Stimulated activated CD8-positive, alpha-beta memory T cell treated with anti-CD3 and anti-CD28 coated beads, Interleukin-2, amount 100 ng/mL, for 48 hours (primary cell): ENCODE data around the gene IQGAP3.

Source experiments
- DNase-seq, 2 donors: peaks; one replicate each; pipeline ENCODE4 v3.0.0-alpha.2; 2020; ENCODE audit warnings: low read depth in 2 of 2

IQGAP3 gene

GRCh38 chr1:156544592-156545102 lies 27.7 kb downstream of the IQGAP3 start:
- DNase-seq = no peak

GRCh38 chr1:156543066-156543465 lies 29.3 kb downstream of the IQGAP3 start:
- no peak for DNase-seq

DNA sequence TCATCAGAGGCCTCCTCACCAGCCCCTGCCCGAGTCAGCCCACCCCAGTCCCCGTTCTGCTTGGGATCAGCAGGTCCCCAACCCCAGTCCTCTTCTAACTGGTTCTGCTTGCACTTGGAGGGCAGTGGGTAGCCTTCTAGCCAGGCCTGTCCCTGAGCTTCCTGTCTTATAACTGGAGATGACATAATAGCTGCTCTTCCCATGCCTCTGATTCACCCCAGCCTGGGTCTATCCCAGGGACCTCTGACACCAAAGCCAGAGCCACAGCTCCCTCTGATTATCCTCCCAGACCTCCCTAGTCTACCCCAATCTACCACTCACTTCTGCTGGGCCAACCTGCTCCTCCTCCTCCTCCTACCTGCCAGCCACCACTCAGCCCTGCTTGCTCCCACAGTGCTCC lies 31.4 kb downstream of the IQGAP3 start:
- DNase-seq = no peak

DNA sequence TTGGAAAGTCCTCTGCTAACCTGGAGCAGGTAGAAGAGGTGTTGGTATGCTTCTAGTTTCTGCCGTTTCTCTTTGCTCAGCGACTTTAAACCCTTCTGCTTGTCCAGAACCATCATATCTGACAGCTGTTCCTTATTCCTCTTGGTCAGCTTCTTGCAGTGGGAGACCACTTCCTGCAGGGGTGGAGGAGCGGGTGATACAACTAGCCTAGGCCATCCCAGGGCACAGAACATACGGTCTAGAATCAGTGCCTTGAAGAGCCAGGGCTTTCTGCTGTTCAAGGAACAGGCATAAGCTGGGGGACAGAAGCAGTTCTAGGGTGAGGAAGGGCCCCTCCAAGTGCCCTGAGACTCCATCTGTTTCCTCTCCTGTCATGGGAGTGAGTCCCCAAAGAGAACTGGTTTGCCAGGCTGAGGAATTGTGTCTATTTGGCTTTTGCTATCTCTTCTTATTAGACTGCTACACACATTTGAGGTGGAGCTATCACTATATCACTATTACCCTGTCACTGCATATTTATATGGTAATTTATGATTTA lies 32.5 kb downstream of the IQGAP3 start:
- DNase-seq = no peak

- no peak for DNase-seq
Measured at GRCh38 chr1:156538711-156539440, 33.5 kb downstream of the IQGAP3 start.

- no peak for DNase-seq
Measured at GRCh38 chr1:156537027-156537426, 35.3 kb downstream of the IQGAP3 start.

DNA sequence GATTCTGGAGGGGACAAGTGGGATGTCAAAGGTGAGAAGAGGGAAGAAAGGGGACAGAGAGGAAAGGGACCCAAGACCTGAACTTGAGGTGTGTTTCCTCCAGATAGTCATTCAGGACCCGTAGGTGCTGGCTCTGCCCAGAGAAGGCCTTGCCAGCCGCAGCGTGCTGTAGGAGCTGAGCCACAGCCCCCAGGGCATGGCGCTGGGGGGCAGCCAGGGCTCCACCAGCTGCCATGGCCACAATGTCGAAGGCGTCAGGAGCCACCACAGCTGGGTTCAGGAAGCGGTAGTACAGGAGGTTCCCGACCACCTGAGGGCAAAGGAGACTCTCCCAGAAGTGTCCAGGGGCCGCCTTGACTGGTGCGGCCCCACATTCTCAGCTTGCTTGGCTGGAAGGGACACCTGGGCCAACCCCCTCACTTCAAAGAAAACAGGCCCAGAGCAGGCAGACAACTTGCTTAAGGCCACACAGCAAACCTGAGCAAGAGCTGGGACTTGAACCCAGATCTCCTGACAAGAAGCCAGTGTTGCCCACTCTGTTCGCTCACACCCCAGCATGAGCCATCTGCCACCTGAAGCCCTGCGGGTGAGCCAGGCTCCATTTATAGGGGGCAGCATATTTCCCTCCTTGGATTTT lies 37.8 kb downstream of the IQGAP3 start:
- no peak for DNase-seq

DNA sequence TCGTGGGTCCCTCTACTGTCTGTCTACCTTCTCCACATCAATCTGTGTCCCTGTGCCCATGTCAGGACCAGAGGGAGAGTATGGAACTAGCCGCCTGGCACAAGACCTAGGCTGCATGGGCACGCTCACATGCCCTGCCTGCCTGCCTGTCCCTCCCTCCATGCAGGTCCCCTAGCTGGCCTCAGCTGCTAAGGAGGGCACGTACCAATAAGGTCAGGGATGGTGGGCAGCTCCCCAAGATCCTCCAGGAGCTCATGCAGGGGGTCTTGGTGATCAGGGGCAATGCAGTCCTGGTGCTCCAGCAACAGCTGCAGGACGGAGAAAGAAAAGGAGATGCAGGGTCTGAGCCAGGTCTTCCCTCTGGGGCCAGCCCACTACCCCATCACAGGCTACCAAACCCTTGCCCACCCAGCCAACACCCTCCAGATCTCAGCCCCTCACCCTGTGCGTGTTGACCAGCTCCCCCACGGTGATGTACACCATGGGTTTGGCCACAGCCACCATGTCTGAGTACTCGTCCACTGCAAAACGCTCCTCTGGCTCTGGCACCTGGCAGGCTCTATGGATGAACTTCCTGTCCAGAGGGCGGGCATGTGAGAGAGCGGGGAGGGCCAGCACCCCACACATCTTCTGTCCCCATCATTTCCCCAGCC lies 38.7 kb downstream of the IQGAP3 start:
- no peak for DNase-seq

DNA sequence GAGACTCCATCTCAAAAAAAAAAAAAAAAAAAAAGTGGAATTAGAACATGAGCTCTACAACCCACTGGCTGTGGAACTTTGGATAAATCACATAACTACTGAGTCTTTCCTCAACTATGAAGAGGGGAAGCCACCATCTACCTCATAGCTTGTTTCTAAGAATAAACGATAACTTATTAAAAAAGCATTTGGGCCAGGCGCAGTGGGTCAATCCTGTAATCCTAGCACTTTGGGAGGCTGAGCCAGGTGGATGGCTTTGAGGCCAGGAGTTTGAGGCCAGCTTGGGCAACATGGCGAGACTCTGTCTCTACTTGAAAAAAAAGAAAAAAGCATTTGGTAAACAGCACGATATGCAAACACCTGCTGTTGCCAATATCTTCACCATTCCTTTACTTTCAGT lies 40.0 kb downstream of the IQGAP3 start:
- DNase-seq = no peak

DNA sequence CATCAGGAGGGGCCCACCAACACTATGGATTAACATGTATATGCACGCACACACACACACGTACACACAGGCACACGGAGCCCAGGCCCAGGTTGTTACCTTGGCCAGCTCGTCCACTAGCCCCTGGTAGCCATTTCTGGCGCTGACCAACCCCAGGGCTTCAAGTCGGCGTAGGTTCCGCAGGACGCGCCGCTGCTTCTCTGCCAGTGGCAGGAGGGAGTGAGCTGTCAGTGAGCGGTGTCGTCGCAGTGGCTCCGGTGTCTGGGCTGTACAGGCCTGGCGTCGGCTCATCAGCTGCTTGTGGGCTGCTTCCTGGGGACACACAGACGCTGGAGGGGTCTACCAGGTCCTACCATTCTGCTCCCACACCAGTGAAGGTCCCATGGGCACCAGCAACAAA lies 42.4 kb downstream of the IQGAP3 start:
- DNase-seq = no peak

DNA sequence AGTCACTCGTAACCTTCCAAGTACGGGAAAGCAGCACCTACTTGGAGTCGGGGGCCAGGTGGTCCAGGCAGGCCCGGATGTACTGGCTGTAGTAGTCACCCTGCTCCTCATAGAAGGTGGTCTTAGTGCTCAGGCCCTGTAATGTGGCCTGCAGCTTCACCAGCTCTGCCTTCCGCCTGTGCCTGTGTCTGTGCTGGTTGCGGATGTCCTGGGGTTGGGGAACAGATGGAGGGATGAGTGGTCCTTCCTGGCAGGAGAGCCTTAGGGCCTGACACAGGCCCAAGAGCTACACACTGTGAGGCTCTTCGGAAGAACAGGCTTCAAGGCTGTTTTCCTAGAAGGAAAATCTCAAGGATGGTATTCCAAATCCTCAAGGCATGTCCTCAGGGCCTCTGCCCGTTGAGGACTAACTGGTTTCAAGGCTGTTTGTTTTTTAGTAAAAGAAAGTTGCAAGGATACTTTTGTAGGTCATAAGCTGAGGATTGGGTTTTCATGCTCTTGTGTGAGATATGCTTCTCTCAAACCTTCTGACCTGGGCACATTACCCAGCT lies 43.4 kb downstream of the IQGAP3 start:
- DNase-seq = no peak

DNA sequence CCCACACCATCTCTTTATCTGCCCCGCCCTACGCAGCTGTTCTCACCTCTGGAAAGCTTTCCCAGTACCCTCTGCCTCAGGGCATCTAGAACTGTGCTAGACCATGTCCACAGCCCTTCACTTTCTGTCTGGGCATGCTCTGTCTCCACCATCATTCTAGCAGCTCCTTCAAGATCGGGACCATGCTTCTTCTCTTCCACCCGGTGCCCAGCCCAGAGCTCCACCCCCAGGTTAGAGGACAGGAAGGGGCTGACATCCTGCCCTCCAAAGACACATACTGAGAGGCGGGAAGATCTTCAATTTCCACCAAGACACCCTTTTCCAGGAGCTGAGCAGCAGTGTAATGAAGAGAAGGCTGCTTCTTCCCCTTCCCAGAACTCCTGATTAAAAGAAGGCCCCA lies 44.1 kb downstream of the IQGAP3 start:
- no peak for DNase-seq

GRCh38 chr1:156527584-156527983 lies 44.8 kb downstream of the IQGAP3 start:
- no peak for DNase-seq

- DNase-seq = no peak
Measured at GRCh38 chr1:156525856-156526489, 46.4 kb downstream of the IQGAP3 start.

DNA sequence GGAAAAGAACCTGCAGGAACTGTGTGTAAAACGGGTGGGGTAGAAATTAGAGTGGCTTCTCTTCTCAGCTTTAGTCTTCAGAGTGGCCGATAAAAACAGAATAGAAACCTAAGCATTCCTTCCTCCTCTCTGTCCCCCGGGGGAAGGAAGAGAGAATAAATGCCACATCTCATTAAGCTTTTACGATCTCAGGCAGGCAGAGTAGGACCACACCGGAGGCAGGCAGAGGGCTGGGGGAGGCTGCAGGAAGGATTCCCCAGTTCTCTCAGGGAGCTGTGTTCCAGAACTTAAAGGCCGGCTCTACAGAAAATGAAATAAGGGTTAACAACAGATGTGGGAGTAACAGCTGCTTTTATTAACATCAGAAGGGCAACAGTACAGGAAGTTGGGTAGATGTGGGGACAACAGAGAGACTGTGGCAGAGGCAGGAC lies 47.3 kb downstream of the IQGAP3 start:
- DNase-seq = no peak

- DNase-seq = no peak
Measured at GRCh38 chr1:156524481-156524869, 47.9 kb downstream of the IQGAP3 start.

- no peak for DNase-seq
Measured at GRCh38 chr1:156523801-156524480, 48.4 kb downstream of the IQGAP3 start.

DNA sequence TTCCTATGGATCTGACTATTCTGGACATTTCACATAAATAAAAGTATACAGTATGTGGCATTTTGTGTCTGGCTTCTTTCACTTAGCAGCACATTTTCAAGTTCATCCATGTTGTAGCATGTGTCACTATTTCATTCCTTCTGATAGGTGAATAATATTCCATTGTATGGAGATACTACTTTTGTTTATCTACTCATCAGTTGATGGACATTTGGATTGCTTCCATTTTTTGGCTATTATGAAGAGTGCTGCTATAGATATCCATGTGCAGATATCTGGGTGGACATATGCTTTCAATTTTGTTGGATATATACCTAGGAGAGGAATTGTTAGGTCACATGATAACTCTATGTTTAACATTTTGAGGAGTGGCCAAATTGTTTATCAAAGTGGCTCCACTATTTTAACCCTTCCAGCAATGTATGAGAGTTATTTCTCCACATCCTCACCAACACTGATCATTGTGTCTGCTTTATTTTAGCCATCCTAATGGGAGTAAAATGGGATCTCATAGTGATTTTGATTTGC lies 49.9 kb downstream of the IQGAP3 start:
- DNase-seq = no peak

- no peak for DNase-seq
Measured at GRCh38 chr1:156517748-156518147, 54.6 kb downstream of the IQGAP3 start.

DNA sequence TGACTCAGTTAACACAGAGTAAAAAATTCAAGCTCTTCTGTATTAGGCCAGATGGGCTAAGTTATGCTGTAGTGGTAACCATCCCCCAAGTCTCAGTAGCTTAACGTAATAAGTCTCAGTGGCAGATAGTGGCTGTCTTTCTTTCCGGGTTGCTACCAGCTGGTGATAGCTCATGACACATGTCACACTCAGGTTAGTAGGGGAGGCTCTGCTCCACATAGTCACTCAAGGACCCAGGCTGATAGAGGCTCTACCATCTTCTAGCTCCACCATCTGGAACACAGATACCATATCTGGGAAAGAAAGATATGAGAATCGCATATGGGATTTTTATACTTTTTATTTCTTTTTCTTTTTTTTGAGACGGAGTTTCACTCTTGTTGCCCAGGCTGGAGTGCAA lies 55.5 kb downstream of the IQGAP3 start:
- DNase-seq = no peak

DNA sequence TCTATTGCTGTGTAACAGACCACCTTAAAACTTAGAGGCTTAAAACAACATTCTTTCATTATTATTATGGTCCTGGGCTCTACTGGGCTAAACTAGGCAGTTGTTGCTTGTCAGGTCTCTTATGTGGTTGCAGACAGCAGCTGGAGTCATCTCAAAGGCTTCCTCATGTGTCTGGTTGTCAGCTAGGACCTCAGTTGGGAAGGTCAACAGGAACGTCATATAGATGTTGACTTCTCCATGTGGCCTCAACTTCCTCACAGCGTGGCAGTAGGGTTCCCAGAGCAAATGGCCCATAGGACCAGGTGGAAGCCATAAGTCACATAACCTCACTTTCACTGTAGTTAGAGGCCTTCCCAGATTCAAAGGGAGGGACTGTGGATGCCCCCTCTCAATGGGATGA lies 56.4 kb downstream of the IQGAP3 start:
- no peak for DNase-seq
